Measurements from ENCODE around the gene MAVS.
"Not testable (repeated sequence)": the region's sequence is repeated elsewhere in the genome, so short reads cannot be mapped to it uniquely, and the experiment has no call there.

The MAVS gene

DNA sequence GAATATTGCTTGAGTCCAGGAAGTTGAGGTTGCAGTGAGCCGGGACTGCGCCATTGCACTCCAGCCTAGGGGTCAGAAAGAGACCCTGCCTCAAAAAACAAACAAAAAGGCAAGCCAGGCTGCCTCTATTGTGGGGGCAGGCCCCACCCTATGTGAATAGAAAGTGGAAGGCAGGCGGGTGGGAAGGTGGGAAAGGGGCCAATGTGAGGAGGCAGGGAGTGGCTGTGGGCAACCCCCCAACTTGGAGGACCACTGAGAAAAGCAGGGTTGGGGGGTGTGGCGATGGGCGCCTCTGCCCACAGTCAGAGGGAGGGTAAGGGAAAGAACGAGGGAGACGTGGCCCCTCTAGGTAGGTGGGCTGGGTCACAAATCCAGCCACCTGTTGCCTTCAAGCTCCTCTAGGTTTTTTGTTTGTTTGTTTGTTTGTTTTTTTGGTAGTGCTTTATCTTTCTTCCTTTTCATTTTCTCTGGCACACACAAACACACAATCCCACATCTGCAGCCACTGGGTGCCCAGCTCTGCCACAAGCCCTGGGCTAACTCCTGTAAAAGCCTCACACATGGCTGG lies 31.6 kb upstream of the MAVS start:
- in situ Hi-C loops (cut with MboI; ENCODE audit: low sequenced_read_pairs), result no loop called here

DNA sequence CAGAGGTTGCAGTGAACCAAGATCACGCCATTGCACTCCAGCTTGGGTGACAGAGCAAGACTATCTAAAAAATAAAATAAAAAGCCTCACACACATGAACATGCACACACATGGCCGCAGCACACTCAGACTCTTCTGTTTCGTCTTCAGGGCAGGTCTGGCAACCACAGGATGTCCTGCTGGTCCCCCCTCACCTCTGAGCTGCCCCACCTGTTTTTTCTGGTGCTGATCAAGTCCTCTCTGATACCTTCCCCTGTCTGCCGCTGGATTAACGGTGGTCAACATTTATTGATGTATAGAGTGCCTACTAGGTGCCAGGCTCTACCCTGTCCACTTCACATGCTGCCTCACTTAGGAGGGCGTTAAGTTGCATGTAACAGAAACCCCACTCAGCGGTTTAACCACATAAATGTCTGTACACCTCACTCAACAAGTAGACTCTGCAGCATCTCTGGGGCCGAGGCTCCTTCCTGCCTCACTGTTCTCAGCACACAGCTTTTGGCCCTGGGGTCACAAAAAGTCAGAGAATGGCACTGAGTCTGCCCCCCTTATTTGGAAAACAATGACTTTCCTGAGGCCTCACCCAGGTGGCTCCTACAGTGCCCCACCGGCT lies 30.8 kb upstream of the MAVS start:
- in situ Hi-C loops (cut with MboI; ENCODE audit: low sequenced_read_pairs), result no loop called here

DNA sequence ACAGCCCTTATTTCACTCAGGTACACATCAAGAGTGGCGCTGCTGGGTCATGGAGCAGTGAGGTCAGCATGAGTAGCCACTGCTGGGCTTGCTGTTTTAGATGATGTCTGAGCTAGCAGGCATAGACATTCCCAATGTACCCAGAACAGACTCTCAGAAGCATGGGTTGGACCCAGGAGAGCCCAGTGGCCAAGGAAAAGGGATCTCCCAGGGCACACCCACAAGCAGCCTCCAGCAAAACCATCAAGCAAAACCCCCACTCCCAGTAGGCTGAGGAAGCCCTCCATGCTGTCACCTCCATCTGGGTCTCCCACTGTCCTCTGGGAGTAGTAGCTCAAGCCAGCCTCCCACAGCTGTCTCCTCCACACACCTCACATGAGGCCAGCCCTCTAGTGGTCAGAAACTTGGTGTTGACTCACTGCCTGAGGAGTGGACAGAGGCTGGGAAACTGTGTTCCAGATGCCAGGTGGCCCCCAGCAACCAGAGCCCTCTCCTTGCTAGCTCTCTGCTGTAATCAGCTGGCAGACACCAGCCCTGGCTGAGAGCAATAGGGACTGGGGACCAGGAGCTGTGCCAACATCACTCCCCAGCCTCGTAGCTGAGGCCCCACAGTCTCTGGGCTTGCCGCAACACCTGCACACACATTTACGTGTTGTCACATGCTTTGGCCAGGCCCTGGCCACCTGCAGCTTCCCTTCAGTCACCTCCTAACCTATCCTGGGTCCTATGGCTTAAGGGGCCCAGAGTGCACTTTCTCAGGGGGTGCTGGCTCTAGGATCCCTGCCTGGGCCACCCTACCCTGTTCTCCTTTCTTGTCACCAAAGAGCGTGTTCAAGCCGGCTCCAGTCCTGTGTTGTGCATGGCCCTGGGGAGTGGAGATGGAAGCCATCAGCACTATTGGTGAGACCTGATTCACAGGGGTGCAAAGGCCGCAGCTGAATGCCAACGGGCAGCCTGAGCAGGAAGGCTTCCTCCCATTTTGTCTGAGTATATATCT lies 28.2 kb upstream of the MAVS start:
- in situ Hi-C loops (cut with MboI; ENCODE audit: low sequenced_read_pairs), result no loop called here

DNA sequence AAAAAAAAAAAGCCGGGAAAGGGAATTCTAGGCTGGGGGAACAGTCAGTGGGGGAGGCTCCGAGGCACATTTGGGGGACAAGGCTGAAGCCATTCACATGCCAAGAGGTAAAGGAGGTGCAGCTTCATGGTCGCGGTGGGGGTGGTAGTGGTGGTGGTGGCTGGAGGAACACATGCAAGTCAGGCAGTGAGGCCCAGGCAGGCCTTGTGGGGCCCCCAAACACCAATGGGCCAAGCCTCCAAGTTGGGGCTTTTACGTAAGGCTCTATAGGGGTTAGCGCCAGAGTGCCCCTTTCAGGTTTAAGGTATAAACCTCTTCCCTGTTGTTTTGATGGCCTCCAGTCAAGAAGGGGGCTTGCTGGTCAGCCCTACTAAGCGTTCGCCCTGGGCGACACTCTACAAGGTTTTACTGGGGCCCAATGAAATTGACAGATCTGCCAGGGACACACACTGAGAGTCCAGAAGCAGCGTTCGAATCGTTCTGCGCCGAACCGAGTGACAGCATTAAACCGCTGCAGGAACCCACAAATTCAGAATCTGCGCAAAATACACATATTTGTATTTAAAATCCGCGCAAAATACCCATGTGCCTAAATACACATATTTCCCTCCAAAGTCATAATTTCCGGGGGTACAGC lies 27.1 kb upstream of the MAVS start:
- in situ Hi-C loops (cut with MboI; ENCODE audit: low sequenced_read_pairs), result no loop called here

DNA sequence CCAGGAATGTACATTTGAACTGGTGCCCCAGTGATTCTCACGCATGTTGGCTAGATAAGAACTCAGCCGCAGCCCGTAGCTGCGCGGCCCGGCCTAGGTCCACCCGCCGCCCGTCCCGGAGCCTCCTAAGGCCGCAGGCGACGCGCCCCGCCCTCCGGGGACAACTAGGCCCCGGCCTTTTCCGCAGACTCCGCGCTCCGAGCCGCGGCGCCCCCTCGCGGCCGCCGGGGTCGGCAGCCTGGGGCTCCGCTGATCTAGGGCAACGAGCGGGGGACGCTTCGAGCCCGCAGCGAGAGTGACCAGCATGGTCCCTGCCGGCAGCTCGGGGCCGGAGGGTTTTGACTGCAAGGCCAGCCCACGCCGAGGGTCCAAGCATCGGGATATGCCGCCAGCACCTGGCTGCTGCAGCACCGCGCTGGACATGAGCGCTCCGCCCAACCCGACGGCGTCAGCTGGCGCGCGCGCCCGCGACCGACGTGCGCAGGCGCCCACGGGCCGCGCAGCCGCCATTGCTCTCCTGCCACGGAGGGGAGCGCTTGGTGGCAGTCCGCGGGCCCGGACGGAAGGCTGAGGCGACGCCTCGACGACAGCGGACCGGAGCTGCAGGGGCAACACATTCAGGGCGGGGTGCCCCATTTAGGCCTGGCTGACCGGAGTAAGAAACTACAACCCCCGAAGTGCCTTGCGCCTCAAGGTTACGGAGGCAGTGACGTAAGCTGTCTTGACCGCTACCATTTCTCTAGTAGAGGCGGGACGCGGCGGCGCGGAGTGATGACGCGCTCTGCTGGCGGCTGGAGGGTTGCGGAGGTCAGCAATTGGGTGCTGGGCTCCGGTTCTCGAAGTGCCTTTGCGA lies 26.4 kb upstream of the MAVS start, which contains the start of gene AP5S1:
AP5S1 (plus strand) TSS at position 500 of the 853 bp plus-strand sequence. CDS start 1,571 bp downstream, outside the sequence.
- in situ Hi-C loops (cut with MboI; ENCODE audit: low sequenced_read_pairs), result no loop called here

DNA sequence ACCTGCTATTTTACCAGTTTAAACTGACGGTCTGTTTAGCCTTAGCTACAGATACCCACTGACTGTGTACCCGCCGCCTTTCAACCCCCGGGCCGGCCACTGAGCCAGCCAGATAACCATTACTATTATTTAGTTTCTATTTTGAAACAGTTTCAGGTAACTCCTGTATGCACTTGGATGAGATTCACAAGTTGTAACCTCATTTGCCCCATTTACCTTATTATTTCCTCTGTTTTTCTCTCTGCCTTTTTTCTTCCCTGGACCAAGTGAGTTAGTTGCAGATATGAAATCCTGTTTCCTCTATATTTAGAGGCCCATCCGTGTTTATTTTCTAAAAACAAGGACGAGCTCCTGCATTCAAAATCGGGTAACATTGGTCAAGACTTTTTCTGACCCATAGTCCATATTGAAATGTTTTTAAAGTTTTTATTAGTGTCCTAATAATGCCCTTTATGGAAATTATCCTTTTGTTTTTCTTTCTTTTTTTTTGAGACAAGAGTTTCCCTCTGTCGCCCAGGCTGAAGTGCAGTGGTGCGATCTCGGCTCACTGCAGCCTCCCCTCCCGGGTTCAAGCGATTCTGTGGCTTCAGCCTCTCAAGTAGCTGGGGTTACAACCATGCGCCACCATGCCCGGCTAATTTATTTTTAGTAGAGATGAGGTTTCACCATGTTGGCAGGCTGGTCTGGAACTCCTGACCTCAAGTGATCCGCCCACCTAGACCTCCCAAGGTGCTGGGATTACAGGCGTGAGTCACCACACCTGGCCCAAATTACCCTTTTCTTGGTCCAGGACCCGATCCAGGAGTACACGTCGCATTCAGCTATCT lies 25.5 kb upstream of the MAVS start:
- in situ Hi-C loops (cut with MboI; ENCODE audit: low sequenced_read_pairs), result no loop called here

DNA sequence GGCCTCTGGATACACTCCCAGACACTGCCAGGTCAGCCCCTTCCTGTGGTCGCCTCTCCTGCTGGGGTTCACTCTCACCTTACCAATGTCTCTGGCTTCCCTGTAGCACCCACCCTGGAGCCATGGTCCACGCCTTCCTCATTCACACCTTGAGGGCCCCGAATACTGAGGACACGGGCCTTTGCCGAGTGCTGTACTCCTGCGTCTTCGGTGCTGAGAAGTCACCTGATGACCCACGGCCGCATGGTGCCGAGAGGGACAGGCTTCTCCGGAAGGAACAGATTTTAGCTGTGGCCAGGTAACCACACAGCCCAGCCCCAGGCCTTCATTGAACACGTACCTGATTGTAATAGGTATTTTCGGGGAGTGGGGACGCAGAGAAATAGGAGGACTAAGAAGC lies 24.6 kb upstream of the MAVS start:
- in situ Hi-C loops (cut with MboI; ENCODE audit: low sequenced_read_pairs), result no loop called here

DNA sequence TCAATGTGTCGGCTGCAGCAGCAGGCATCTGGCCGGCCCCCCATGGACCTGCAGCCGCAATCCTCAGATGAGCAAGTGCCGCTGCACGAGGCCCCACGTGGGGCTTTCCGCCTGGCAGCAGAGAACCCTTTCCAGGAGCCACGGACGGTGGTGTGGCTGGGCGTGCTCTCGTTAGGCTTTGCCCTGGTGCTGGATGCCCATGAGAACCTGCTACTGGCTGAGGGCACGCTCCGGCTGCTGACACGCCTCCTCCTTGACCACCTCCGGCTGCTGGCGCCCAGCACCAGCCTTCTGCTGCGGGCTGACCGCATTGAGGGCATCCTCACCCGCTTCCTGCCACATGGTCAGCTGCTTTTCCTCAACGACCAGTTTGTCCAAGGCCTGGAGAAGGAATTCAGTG lies 22.8 kb upstream of the MAVS start:
- in situ Hi-C loops (cut with MboI; ENCODE audit: low sequenced_read_pairs), result no loop called here

DNA sequence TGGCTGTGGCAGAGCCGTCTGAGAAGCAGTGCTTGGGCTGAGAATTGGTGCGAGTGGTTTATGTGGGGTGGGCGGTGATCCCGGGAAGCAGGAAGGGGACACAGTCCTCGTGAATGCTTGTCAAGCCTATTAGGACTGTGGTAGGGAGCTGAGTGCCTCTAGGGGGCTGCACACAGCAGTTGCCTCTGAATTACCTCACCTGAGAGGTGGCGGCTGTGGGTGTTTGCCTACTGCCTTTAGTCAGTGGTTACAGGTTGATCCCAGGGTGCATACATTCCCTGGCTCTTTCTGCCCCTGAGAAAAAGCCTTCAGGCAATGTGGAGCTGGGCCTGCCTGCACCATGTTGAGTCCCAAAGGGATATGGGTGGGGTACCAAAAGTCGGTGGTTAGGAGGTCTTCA lies 21.1 kb upstream of the MAVS start:
- in situ Hi-C loops (cut with MboI; ENCODE audit: low sequenced_read_pairs), result no loop called here

DNA sequence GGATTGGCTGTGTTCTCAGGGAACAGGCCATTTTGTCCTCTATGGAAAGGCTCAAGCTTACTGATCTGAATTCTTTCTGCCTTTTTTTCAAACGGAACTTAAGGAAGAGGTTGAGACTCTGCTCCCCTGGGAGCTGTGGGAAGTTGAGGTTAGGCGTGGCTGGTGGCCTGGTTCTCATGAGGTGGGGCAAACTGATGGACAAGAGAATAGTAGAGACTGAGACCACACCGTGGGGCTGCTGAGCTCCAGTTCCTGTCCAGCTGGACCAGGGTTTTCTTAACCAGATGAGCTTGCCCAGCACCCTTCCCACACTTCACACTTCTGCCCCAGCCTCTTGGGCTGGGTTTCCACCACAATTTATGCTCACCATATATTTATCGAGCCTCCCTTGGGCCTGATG lies 20.2 kb upstream of the MAVS start:
- in situ Hi-C loops (cut with MboI; ENCODE audit: low sequenced_read_pairs), result no loop called here

DNA sequence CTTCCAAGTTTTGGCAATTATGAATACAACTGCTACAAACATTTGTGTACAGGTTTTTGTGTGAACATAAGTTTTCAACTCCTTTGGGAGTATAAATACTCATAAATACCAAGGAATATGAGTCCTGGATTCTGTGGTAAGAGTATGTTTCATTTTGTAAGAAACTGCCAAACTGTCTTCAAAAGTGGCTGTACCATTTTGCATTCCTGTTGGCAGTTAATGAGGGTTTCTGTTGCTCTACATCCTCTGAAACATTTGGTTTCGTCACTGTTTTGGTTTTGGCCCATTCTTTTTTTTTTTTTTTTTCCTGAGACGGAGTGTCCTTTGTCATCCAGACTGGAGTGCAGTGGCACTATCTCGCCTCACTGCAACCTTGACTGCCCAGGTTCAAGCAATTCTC lies 17.8 kb upstream of the MAVS start:
- in situ Hi-C loops (cut with MboI; ENCODE audit: low sequenced_read_pairs), result no loop called here

DNA sequence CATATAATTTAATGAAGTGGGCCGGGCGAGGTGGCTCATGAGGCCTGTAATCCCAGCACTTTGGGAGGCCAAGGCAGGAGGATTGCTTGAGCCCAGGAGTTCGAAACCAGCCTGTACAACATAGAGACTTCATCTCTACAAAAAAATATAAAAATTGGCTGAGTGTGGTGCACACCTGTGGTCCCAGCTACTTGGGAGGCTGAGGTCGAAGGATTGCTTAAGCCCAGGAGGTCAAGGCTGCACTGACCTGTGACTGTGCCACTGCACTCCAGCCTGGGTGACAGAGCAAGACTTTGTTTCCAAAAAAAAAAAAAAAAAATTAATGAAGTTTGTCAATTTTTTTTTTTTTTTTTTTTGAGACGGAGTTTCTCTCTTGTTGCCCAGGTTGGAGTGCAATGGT lies 16.7 kb upstream of the MAVS start:
- in situ Hi-C loops (cut with MboI; ENCODE audit: low sequenced_read_pairs), result not testable (repeated sequence)

DNA sequence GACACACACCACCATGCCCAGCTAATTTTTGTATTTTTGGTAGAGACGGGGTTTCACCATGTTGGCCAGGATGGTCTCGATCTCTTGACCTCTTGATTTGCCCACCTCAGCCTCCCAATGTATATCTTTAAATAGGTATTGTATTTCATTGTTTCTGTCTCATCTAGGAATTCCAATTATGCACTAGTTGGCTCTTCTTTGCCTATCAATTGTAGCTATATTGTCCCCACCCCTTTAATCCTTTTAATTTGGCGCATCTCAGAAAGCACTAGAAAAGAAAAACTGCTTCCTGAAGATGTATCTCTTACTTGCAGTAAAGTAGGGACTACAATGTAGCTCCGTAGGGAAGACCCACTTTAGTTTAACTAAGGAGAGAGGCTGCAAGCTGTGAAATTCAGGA lies 10.5 kb upstream of the MAVS start:
- in situ Hi-C loops (cut with MboI; ENCODE audit: low sequenced_read_pairs), result no loop called here

DNA sequence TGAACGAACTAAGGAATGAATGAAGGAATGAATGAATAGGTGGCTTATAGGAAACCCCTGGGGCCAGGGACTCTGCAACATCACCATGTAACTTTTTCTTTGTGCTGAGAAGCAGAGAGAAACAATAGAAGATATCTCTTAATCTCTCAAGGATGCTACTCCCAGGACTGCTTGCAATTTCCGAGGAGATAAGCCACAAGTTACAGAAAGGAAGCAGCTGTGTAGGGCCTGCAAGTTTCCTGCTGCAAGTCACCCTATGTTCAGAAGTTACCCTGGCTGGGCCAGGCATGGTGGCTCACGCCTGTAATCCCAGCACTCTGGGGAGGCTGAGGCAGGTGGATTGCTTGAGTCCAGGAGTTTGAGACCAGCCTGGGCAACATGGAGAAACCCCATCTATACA lies 7.3 kb upstream of the MAVS start:
- in situ Hi-C loops (cut with MboI; ENCODE audit: low sequenced_read_pairs), result no loop called here

DNA sequence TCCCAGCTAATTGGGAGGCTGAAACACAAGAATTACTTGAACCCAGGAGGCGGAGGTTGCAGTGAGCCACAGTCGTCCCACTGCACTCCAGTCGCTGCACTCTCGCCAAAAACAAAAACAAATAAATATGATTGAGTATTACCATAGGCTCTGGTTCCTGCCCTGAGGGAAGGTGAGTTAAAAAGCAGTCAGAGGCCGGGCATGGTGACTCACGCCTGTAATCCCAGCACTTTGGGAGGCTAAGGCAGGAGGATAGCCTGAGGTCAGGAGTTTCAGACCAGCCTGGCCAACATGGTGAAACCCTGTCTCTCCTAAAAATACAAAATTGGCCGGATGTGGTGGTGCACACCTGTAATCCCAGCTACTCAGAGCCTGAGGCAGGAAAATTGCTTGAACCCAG lies 6.4 kb upstream of the MAVS start:
- in situ Hi-C loops (cut with MboI; ENCODE audit: low sequenced_read_pairs), result not testable (repeated sequence)

DNA sequence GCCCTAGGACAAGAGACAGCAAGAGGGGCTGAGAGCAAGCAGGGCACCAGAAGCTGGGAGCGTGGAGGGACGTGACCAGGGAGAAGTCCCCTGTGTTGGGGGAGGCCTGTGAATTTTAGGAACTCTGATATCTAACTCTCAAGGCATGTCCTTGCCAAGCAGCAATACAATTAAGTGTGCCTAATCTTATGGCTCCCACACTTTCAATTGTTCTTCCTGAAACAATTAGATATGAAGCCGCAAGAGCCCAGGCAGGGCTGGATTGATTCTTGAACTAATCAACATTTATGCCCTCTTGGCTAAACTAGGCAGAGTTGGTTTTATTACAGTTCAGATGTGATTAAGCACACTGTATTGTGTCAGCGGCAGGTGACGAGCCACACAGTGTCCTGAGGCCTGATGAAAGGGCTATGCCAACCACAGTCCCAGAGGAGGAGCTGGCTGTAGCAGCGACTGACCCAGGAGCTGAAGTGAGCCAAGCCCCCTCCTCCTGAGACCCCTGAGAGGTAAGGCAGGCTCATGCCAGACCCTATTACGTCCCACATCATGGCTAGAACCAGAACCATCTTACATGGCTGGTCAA lies 4.2 kb upstream of the MAVS start:
- in situ Hi-C loops (cut with MboI; ENCODE audit: low sequenced_read_pairs), result no loop called here

DNA sequence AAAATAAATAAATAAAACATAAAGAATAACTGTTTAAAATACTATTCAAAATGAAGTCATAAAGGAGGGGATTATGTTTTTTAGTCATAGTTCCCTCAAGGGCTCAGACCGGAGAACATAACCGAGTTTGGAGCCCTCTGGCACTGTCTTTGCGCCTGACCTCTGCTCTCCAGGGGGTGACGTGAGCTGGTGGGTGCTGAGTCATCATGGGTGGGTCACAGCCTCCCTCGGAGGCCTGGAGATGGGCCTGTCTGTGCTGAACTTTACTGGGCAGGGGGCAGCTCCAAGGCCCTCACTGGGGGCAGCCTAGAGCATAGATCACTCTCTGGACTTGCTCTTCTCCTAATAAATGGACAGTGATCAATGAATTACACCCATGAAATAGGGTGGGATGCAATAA lies 3.1 kb upstream of the MAVS start:
- in situ Hi-C loops (cut with MboI; ENCODE audit: low sequenced_read_pairs), result no loop called here

DNA sequence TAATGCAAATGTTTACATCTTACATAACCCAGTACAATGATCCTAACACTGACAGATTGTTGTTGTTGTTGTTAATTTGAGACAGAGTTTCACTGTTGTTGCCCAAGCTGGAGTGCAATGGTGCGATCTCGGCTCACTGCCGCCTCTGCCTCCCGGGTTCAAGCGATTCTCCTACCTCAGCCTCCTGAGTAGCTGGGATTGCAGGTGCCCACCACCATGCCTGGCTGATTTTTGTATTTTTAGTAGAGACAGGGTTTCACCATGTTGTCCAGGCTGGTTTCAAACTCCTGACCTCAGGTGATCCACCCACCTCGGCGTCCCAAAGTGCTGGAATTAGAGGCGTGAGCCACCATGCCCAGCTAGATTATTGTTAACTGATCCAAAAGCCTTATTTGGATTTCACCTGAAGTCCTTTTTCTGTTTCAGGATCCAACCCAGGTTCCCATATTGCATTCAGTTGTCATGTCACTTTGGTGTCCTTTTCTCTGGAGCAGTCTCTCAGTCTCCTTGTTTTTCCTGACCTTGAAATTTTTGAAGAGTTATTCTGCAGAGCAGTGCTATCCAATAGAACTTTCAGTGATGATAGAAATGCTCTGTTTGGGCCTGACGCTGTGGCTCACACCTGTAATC lies 2.5 kb upstream of the MAVS start:
- in situ Hi-C loops (cut with MboI; ENCODE audit: low sequenced_read_pairs), result not testable (repeated sequence)

DNA sequence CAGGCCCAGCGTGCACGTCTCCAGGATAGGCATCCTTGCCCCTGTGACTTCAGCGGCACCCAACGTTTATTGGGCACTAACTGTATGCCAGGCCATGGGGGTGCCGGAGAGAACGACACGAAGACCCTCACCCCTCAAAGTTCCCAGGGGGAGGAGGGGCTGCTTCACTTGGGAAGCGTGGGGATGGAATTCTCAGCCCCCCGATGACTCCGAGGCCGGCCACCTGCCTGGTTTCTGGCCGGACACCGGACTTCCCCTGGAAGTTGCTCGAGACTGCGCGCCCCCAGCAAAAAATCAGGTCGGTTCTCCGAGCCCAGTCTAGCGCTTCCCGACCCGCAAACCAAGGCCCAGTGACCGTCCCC lies 275 bp upstream of the MAVS start:
- in situ Hi-C loops (cut with MboI; ENCODE audit: low sequenced_read_pairs), result no loop called here
